Progenitor cell of endocrine pancreas (in vitro differentiated cells): ENCODE measurements around the gene CDH23. TPM values are rescaled to one million over a fixed set of nuclear protein-coding genes. Genes with fewer than 3 reads are reported as not detected.

Experiments used
- DNase-seq: peaks from one replicate; pipeline ENCODE4 v3.0.0; 2021; ENCODE audit warnings: low spot score; ENCODE audit not compliant: unreplicated experiment
- H3K27ac Mint-ChIP-seq: 2 replicates; pipeline ENCODE4 v1.8.0; 2021; ENCODE audit warnings: mild to moderate bottlenecking, moderate library complexity, mixed read lengths
- H3K27me3 Mint-ChIP-seq: 2 replicates; pipeline ENCODE4 v1.8.0; 2021; ENCODE audit warnings: mixed read lengths
- H3K36me3 Mint-ChIP-seq: 2 replicates; pipeline ENCODE4 v1.8.0; 2022; ENCODE audit warnings: mixed read lengths; ENCODE audit not compliant: insufficient read depth
- H3K4me1 Mint-ChIP-seq: 2 replicates; pipeline ENCODE4 v1.8.0; 2021; ENCODE audit warnings: low read depth, mixed read lengths
- H3K4me3 Mint-ChIP-seq: 2 replicates; pipeline ENCODE4 v1.8.0; 2021; ENCODE audit warnings: low read depth, mild to moderate bottlenecking, moderate library complexity, mixed read lengths
- H3K9me3 Mint-ChIP-seq: 2 replicates; pipeline ENCODE4 v1.8.0; 2021; ENCODE audit warnings: low read depth, mixed read lengths
- total RNA-seq: library from RNA; stranded (reverse); gene quantifications from 2 replicates; pipeline ENCODE4 v1.2.1, GENCODE V29; 2021
- TF ChIP-seq, protein P1 (sequence below): fragments of 200-600 bp; sonication (generic); IDR thresholded peaks from one replicate; pipeline ENCODE4 v1.5.0; 2021; ENCODE audit warnings: antibody characterized with exemption, mild to moderate bottlenecking; ENCODE audit not compliant: unreplicated experiment

Gene CDH23
- total RNA-seq, 1 donor from 2014 or later: 0.43 TPM

DNA sequence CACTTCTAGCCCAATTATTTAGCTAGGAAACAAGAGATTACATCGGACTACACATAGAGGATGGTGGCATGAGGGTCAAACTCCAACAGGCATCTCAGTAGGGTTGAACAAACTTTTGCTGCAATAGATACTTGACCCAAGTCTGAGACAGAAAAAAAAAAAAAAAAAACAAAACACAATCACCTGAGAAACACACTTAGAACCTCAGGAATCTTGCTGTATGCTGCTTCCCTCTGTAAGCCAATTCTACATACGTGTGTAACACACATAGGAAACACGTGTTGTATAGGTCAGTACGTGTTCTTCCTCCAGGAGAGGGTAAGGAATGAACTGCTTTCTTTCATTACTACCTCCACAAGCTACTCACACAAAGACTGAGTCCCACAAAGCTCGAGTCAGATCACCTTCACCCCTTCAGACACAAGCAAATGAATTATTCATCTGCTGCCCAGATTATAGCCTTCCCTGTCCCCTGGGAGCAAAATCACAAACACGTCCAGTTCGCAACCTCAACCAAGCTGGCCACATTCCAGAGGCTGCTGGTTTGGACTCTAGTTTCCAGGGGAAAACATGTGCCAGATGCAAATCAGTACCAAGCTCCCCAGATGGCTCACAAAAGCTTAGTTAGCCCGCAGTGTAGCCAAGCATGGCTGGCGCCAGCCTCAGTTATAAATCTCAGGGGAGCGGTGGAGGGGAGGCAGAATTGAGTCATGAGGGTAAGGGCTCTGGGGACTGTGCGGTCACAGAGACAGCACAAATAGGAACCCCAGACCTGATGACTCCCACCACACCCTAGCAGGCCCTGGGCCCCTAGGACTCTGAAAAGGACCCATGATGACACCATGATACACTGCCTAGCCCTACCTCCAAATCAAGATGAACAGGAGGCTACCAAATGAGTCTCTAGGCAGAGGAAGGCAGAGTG, 439.2 kb downstream of the CDH23 start:
- TF ChIP-seq, protein P1, sequence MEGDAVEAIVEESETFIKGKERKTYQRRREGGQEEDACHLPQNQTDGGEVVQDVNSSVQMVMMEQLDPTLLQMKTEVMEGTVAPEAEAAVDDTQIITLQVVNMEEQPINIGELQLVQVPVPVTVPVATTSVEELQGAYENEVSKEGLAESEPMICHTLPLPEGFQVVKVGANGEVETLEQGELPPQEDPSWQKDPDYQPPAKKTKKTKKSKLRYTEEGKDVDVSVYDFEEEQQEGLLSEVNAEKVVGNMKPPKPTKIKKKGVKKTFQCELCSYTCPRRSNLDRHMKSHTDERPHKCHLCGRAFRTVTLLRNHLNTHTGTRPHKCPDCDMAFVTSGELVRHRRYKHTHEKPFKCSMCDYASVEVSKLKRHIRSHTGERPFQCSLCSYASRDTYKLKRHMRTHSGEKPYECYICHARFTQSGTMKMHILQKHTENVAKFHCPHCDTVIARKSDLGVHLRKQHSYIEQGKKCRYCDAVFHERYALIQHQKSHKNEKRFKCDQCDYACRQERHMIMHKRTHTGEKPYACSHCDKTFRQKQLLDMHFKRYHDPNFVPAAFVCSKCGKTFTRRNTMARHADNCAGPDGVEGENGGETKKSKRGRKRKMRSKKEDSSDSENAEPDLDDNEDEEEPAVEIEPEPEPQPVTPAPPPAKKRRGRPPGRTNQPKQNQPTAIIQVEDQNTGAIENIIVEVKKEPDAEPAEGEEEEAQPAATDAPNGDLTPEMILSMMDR: no peak
- H3K27me3 Mint-ChIP-seq: no peaks in the 10 kb centered on the region
- peak overlapping the region; percentile 81 for H3K27ac Mint-ChIP-seq
- peaks cover 35% of the 10 kb centered on the region for H3K4me1 Mint-ChIP-seq
- H3K4me3 Mint-ChIP-seq: no peak overlapping the region
- no peak for DNase-seq
- no peaks in the 10 kb centered on the region for H3K9me3 Mint-ChIP-seq
- peaks cover 5% of the 10 kb centered on the region for H3K36me3 Mint-ChIP-seq

DNA sequence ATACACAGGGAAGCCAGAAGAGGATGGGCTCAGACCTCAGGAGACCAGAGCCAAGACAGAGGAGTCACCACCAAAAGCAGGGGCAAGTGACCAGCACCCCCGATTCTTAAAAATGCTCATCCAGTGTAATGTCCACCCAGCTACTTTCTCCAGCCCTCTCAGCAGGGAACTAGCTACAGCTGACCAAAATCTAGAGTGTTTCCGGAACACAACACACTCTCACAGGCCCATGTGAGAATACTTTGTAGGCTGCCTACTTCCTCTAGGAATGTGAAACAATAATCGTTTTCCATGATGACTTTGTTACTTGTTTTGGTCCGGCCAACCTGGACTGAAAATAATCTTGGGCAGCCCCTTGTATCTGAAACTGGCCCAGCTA, 439.9 kb downstream of the CDH23 start:
- no peak overlapping the region for H3K4me3 Mint-ChIP-seq
- H3K27ac Mint-ChIP-seq: peak overlapping the region; percentile 81
- DNase-seq: no peak
- H3K27me3 Mint-ChIP-seq: no peaks in the 10 kb centered on the region
- H3K9me3 Mint-ChIP-seq: no peaks in the 10 kb centered on the region
- TF ChIP-seq, protein P1: no peak
- H3K36me3 Mint-ChIP-seq: peaks cover 3% of the 10 kb centered on the region
- peaks cover 35% of the 10 kb centered on the region for H3K4me1 Mint-ChIP-seq

DNA sequence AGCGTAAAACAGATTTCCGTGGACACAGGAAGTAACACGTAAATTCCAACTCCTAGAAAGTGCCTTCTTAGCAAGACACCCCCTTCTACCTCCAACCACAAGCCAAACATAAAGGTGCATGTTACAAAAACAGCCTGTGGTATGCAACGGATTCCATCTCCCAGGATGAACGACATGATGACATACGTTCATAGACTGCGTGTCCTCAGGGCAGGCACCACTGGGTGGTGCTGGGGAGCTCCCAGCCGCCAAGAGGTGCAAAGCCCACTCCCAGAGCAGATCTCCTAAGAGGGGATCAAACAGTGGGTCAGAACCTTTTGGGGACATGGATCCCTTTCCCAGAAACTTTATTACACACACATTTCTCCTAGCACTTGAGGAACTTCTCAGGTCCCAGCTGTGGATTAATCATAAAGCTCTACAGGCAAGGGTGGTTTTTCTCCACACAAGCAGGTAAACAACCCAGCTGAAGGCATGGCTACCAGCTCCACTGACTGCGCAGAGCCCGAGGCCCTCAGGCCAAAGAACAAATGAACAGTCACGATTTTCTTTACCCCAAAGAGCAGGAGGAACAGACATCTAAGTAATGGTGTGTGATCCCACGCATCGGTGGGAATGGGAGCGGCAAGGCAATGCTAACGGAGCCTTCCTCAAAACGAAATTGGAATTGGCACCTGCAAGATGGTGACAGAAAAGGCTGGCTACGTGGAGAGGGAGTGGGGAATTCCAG, 440.5 kb downstream of the CDH23 start:
- TF ChIP-seq, protein P1: peak; percentile 53
- Mint-ChIP-seq H3K9me3 (no peaks in the 10 kb centered on the region), H3K36me3 (no peaks in the 10 kb centered on the region), H3K4me1 (peaks cover 35% of the 10 kb centered on the region), H3K27ac (peak overlapping the region; percentile 81), H3K27me3 (no peaks in the 10 kb centered on the region), H3K4me3 (no peak overlapping the region)
- DNase-seq: no peak

DNA sequence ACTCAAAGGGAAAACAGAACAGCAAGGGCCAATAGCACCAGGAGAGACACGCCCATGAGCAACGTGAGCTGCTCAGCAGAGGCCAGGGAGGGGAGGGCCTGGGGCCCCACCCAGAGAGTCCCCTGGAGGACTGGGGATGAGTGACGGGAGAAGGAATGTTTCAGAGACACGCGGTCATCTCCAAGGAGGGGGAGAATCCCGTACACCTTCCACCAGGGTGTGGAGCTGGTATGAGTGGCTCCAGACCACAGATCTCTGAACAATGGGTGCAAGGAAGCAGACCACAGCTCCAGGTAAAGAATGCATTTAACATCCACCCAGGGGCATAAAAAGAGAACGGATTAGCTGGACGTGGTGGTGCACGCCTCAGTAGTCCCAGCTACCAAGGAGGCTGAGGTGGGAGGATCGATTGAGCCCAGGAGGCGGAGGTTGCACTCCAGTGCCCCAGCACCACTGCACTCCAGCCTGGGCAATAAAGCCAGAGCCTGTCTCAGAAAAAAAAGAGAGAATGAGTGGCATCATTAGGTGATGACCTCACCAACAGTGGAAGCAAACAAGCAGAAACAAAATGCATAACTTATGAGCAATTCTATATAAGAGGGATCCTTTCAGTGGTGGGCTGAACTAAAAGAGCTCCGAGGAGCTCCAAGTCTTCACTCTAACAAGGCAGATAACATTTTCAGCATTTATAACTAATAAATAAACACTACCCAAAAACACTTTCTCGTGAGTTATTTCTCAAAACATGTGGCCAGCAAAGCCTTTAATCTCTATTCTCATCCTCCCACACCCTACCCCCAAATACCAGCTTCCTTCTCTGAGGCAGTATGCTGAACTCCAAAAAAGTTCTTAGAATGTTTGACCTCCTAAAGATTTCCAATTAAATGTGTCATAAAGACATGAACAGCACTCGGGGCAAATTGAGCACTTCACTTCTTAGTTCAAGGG, 441.8 kb downstream of the CDH23 start:
- no peaks in the 10 kb centered on the region for H3K36me3 Mint-ChIP-seq
- H3K27me3 Mint-ChIP-seq: no peaks in the 10 kb centered on the region
- peak overlapping the region; percentile 35 for H3K27ac Mint-ChIP-seq
- no peak overlapping the region for H3K4me3 Mint-ChIP-seq
- H3K9me3 Mint-ChIP-seq: no peaks in the 10 kb centered on the region
- no peak for DNase-seq
- TF ChIP-seq, protein P1: no peak
- peaks cover 35% of the 10 kb centered on the region for H3K4me1 Mint-ChIP-seq
